NCI-H748 (cell line): ENCODE data around the gene MYH2.
"Not testable (repeated sequence)": the region's sequence is repeated elsewhere in the genome, so short reads cannot be mapped to it uniquely, and the experiment has no call there.

Experiments used
- DNase-seq: peaks from one replicate; lab custom pipeline; 2025; ENCODE audit not compliant: unreplicated experiment; lab: John Stamatoyannopoulos, UW

The MYH2 gene

DNA sequence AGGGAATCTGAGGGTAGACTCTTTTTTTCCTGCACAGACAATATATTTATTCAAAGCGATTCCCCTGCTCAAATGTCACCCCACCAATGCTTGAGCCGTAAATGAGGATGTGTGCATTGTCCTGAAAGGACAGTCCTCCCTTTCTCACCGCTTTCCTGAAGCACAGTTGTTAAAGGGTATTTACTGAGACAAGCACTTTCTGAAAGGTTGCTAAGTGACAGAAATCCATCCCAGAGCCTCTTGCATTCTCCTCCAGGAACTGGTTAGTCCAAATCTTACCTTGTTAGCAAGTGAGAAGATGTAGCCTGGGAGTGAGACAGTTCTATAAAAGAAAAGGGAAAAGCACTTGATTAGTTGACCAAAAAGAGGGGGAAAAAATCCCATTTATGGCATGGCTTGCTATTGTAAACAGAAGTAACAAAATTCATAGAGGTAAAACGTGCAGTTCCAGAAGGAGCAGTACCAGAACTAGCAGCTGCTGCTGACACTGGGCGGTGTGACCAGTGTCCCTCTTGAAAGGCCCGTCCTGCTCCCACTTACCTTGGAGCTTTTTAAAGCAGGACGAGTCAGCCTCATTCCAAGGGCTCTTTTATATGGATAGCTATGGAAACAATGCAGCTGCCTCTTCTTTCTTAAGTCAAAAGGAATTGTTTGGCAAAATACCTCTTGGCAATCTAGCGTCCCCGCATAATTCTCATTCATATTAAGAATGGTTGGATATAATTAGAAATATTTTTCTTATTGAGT lies at the start of gene MYH2:
Gene MYH2 (minus strand): TSS at position 563 of the 747 bp plus-strand sequence. CDS start 1,738 bp downstream, outside the sequence.
- no peak for DNase-seq

DNA sequence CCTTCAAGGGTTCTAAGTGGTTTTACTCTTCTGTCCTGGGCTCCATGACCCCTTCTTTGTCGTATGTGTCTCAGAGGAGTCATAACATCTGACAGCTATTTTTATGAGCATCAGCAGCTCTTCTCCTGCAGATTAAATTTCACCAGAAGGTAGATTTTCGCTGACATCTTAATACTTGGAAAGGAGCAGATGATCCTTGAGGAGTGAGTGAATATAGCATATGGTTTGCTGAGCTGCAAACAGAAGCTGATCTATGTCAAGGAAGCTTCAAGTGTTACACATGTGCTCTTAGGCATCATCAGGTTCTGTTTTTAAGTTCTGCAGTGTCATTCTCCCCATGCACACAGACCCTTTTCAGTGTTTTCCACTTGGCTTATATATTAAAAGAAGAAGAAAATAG lies 49.2 kb upstream of the MYH2 start:
- no peak for DNase-seq

DNA sequence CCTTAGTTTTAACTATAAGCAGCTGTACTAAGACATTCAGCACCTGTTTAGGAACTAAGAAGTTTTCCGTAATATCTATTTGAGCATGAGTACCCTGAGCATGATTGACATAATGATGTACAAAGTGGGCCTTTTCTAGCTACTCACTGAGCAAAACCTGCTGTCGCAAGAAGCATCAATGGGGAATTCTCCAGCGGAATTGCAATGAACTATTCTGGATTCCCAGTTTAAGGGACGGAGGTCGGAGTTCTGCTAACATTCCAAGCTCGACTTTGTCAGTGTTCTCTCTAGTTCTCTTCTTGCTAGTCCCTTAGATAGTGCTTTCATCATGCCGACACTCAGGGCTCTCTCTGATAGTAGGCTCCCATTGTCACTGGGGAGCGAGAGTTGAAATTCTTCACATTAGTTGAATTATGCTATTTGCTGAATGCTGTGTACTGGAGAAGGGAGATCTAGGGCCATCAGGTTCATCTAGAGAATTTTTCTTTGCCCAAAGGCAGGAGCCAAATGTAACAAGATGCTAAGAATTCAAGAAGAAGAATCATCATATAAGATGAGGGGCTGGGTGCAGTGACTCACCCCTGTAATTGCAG lies 40.2 kb upstream of the MYH2 start:
- no peak for DNase-seq

DNA sequence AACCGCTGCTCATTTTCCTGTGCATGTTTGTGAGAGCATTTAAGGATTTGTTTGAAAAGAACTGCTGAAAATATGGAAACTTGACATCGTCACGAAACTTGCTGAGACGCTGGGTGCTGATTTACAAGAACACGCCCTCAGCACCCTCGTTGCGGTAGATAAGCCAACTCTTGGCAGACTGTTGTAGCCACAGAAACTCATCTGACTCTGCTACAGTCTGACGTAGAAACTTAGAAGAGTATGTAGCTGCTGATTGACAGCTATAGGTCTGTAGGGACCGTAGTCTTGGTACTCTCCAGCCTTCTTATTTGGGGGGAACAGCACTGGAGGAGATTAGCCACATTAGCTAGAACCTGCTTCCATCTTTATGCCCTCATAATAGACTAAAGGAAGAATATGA lies 36.1 kb upstream of the MYH2 start:
- no peak for DNase-seq

DNA sequence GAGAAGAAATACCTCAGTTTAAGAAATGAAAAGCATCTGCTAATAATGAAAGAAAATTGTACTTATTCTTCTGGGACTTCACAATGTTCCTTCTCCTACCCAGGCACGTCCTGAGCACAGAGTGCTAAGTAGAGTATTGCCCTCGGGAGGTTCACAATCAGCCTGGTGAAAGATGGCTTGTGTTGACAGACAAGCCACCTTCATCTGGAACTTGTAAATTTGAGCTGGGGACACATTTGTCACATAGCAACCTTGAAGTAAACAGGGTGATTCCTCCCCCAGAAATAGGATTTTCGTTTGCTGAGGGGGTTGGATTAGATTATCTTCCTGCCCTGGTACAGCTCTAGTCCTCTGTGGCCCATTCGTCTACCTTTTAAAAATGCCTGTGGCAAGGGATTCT lies 34.4 kb upstream of the MYH2 start:
- DNase-seq = no peak

DNA sequence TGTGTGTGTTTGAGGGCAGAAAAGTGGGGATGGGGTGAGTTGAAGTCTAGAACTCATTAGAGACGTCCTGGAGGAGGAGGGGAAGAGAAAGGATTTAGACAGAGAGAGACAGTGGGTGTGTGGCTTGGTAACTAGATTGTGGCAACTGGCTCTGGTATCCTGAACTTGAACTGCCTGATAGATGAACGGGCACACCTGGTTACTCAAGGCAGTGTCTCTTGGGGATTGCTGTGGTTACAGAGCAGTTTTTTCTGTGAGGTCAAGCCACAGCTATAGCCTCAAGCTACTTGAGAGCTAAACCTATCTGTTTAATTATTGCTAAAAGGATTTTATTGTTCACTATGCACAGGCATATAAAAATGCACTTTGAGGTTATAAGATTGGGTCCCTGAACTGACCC lies 29.8 kb upstream of the MYH2 start:
- no peak for DNase-seq

DNA sequence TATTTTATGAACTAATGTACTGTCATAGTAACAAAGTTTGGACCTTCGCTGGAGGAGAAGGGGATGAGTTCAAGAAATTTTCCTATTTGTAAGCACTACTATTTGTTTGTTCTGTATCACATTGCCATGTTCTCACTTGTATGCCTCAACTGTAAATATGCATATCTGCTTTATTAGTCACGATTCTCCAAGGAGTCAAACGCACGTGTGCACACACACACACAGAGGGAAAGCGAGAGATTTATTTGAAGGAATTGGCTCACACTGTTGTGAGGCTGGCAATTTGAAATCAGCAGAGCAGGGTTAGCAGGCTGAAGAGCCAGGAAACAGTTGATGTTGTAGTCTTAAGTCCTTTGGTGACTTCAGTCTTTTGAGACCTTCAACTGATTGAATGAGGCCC lies 24.9 kb upstream of the MYH2 start:
- no peak for DNase-seq

DNA sequence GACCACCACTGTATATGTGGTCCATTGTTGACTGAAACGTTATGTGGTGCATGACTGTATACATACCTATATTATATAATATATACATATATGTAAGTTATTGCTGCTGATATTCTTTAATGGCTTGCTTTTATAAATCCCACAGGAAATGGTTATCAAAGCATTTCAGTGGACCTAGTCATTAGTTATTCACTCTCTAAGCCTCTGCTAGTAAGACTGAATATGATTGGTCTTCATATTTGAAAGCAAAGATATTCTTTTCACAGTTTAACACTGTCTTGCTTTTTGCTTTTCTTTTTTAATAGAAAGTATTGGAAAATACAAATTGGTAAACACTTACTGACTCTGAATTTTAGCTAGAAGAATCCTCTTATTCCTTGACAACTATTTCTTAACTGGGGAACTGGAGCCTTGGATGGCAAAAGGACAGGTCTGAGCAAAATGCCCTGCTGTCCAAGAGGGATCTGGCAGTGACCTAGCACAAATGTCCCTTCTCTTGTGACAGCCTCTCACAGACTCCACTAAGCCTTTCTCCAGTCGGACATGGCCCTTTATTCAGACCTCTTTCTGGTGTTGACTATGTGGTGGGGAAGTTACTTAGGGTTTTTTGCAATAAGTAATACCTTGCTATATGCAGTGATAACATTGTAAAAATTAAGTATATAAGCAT lies 14.7 kb upstream of the MYH2 start:
- DNase-seq = no peak

DNA sequence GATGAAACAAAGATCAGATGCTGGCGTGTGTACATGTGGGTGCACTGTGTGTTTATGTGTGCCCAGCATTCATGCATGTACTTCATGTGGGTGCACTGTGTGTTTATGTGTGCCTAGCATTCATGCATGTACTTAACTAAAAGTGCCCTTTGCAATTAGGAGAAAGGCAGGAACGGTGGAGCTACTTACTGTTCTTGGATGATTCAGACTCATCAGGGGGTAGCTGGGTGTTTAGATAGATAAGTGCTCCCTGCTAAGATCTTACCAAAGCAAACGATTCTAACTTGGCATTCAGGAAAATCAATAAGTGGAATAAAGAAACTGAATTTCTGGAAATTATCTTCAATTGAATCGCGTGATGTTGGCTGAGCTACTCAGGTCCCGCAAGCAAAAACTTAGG lies 8.6 kb upstream of the MYH2 start:
- no peak for DNase-seq

DNA sequence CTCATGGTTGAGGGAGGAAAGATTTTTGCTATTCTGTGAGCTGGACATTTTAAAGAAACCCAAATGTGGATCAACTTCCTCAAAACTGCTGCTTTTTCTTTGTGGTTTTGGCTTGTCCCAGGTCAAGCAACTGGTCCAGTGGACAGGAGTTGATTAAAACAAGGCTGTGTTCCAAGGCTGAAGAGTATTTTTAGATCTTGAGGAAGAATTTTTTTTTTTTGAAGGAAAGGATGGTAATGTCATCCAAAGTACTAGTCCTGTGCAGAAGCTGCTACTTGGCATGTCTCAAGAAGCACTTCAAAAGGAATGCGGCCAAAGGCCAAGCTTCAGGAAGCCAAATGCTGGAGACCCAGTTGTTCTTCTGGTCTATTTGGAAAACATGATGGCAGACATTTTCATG lies 8.0 kb upstream of the MYH2 start:
- no peak for DNase-seq

DNA sequence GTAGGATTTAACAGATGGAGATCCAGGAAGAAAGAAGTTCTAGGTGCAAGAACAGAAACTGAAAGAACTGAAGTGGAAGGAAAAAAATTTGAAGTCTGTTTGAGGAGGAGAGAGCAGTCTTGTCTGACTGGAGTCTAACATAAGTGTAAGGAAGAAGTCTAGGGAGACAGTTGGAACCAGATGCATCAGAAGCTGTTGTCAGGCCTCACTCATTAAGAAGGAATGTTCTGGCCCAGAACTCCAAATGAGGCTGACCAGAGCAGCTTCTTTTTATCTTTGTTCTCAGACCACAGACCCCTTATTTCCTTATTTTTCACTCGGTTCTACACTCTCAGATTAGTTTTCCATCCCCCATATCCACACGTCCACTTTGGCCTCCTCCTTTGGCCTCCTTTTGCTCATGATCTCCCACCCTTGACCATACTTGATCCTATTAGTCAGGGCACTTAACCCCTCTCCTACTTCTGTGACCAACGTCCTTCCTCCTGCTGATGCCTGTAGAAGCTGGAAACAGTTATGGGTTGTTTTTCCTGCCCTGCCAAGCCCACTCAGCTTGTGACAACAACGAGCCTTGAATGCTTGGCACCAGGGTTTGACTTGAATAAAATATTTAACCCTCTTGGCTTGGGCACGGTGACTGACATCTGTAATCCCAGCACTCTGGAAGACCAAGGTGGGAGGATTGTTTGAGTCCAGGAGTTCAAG lies 7.0 kb upstream of the MYH2 start:
- DNase-seq = no peak

DNA sequence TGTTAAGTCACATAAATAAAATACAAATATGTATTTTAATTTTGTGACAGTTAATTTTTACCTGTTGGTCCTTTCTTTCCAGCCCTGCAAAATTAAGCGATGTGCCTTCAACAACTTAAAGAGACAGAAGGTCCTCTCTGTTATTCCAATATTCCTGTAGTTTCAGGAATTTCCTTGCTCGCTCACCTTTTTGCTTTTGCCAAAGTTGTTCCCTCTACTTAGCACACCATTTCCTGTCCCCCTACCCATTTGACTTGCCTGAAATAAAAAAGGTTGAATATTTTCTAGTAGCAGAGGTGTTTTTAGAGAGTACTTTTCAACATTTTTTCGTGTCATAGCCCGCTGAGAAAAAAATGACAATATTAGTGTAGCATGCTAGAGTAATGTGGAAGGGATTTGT lies 556 bp upstream of the MYH2 start:
- no peak for DNase-seq

DNA sequence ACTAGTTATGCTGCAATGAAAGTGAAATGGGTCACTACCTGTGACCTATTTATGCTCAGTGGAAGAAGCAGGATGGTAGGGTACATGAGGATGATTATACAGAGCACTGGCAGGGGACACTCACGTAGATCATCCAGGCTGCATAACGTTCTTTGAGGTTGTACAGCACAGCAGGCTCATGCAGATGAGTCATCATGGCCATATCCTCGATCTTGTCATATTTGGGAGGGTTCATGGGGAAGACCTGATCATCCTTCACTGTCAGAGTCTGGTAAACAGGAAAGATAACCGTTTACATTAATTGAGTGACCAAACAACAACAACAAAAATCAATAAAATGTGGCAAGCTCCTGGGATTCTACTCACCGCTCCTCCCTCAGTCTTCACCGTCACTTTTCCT lies 2.1 kb downstream of the MYH2 start:
- no peak for DNase-seq

DNA sequence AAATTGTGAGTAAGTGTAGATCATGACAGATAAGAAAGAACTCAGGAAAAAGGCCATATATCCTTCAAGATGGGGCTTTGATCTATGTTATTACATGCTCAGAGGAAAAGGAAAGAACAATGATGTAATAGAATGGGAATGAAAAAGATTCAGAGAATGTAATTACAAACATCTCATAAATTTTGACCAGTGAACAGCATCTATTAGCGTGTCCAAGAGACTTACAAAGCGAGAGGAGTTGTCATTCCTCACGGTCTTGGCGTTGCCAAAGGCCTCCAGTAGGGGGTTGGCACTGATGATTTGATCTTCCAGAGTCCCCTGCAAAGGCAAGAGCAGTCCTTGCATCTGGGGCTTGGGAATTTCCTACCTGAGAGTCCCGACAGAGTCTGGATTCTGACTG lies 6.0 kb downstream of the MYH2 start:
- not testable (repeated sequence) for DNase-seq

DNA sequence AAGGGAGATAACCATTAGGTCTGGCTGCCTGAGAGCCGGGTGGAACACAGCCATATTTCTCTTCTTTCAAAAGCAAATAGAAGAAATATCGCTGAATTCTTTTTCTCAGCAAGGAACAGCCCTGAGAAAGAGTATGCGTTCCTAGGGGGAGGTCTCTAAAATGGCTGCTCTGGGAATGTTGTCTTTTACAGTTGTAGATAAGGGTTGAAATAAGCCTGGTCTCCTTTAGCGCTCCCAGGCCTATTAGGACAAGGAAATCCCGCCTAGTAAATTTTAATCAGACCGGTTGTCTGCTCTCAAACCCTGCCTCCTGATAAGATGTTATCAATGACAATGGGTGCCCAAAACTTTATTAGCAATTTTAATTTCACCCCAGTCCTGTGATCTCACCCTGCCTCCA lies 8.3 kb downstream of the MYH2 start:
- DNase-seq = not testable (repeated sequence)

DNA sequence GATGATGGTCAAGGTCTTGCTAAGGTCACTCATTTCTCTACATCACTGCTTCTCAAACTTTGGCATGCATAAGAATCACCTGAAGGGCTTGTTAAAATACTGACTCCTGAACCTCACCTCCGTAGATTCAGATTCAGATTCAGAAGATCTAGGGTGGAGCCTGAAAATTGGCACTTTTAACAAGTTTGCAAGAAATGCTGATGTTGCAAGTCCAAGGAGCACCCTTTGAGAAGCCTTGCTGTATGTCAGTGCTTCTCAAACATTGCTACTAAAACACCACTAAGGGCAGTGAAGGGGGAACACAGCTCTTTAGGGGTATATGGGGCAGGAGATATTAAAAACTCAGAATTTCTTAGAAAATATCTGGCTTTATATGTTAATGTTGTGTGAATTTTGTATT lies 17.4 kb downstream of the MYH2 start:
- DNase-seq = no peak

DNA sequence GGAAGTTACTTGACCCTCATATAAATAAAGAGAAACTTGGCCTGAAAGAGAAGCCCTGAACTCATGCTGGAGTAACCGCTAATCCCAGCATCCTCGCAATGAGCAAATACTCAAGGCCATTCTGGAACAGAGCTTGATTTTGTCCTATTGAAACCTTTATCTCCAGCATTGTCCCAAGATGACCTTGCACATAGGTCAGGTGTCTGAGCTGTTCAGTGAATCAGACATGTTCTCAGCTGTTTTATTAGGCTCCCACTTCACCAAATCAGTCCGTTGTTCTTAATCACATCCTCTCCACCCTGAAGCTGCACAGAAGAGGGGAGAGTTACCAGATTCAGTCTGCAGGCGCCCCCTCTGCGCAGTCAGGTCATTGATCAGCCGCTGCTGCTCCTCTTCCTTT lies 22.0 kb downstream of the MYH2 start:
- DNase-seq = no peak

DNA sequence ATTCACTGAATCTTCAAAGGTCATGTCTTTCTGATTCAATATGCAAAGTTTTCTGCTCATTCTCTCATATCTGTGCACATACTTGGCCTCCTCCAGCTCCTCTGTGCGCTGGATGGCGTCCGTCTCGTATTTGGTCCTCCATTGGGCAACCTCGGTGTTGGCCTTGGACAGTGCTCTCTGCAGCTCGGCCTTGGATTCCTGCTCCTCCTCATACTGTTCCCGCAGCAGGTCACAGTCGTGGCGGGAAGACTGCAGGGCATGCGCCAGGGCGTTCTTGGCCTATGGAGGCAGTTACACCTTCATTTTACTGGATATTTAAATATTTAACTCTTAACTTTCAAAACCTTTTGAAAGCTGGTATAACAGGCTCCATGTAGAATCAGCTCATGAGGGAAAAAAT lies 22.9 kb downstream of the MYH2 start:
- no peak for DNase-seq

DNA sequence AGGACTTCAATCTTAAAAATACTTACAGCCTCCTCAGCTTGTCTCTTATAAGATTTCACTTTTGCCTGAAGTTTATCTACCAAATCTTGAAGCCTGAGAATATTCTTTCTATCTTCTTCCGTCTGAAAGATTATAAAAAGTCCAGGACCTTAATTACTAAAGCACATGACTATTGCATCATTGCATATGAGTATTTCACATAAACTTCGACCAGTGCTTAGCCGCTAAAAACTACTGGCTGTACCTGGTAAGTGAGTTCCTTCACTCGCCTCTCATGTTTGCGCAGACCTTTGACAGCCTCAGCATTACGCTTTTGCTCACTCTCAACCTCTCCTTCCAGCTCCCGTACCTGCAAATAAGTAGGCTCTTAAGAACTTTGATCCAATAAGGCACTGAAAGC lies 26.4 kb downstream of the MYH2 start:
- no peak for DNase-seq

DNA sequence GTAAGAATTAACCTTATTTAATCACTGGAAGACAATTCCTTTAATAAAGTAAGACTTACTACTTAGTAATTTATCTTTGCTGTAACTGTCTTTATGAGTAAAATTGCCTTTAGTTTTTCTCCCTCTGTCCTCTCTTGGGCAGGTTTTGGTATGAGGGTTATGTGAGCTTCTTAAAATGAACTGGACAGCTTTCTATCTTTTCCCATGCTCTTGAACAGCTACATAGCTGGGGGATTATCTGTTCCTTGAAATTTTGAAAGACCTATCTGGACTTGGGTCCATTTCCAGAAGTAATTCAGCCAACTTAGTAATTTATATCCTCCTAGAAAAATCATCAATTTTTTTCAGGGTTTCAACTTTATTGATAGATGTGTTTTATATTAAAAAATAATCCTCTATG lies 27.5 kb downstream of the MYH2 start:
- no peak for DNase-seq

DNA sequence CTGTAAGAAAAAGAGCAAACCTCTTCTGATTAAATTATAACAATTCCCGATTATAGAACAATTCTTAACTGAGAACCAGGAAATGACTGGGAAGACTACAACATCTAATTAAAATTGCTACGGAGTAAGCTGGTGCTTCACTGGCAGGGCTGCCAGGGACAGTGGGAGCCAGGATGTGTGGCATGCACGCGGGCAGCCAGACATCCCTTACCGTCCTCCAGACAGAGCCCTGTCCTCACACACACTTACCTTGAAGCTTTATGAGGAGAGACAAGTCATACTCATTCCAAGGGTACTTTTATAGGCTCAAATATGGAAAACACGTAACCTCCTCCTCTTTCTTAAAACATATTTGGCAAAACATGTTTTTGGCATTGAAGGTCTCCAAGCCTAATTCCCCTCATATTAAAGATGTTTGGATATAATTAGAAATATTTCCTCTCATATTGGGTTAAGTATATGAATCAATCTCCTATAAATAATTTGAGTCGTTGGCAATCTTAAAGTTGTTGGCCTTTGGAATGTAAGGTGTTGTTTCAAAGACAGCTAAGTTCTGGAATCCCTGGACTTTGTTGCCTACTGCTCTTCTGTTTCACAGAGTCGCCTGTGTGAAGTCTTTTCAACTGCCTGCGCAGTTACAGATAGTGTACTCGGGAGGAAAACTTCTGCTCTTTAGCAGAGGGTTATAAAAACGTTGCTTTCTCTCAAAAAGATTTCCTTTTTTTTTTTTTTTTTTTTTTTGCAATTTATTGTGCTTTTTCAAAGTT lies 31.0 kb downstream of the MYH2 start, which contains the start of gene MYH1:
Gene MYH1 (minus strand): TSS at position 272 of the 767 bp plus-strand sequence. CDS start 1,900 bp downstream, outside the sequence.
- DNase-seq = no peak
